Mucosa of descending colon (tissue), 3 donors: ENCODE measurements around the gene ELF5. TPM values are rescaled to one million over a fixed set of nuclear protein-coding genes. Genes with fewer than 3 reads are reported as not detected.
A peak's percentile ranks its signal among the peaks of the same experiment; 100 is the strongest.

Source experiments
- ATAC-seq: fragments of 200-7000 bp; cut with Tn5 transposase; one replicate; pipeline ENCODE4 v1.9.1; 2020; ENCODE audit warnings: mild to moderate bottlenecking, moderate library complexity
- DNase-seq, 3 donors: peaks; one replicate each; pipeline ENCODE4 v3.0.0-alpha.2; 2020
- H3K36me3 ChIP-seq: fragments of 200-600 bp; one replicate; pipeline ENCODE4 v1.8.0; 2021; ENCODE audit warnings: low read depth, mild to moderate bottlenecking
- H3K4me1 ChIP-seq: fragments of 200-600 bp; one replicate; pipeline ENCODE4 v1.8.0; 2021; ENCODE audit warnings: low read depth, mild to moderate bottlenecking
- H3K4me3 ChIP-seq: fragments of 200-600 bp; one replicate; pipeline ENCODE4 v1.8.0; 2021; ENCODE audit warnings: mild to moderate bottlenecking
- H3K9me3 ChIP-seq: fragments of 200-600 bp; one replicate; pipeline ENCODE4 v1.8.0; 2021; ENCODE audit warnings: mild to moderate bottlenecking
- intact Hi-C, 2 donors: fragments of 100-400 bp; cut with DNase I in 1 of 2; cut with micrococcal nuclease in 1 of 2; formaldehyde crosslinking; loops; one replicate each; pipeline versions ENCODE4 v1.11.0 to v1.11.1; 2022; cut with DNase I, micrococcal nuclease
- total RNA-seq, 3 donors: library from RNA; stranded (reverse); fragmentation: NEBNext Ultra II Directional in 2 of 3; extraction: Animal tissue kit (Norgen Biotek cat#: 25700) in 2 of 3; gene quantifications; one replicate each; pipeline versions ENCODE4 v1.2.1 to v1.2.4, GENCODE V29; 2021 to 2023
- TF ChIP-seq, protein P1 (sequence below): fragments of 200-600 bp; IDR thresholded peaks from one replicate; pipeline ENCODE4 v1.8.0; 2022; ENCODE audit warnings: antibody characterized with exemption, mild to moderate bottlenecking
- donor health status: DM: no; HTN: no; CAD: no; lungs with moderate emphysema.
- donor health status: DM: no; HTN: no; CAD: no.
- donor health status: DM: no; HTN: yes; CAD: no.

ELF5 gene
- total RNA-seq, 3 donors from 2014 or later: not detected

DNA sequence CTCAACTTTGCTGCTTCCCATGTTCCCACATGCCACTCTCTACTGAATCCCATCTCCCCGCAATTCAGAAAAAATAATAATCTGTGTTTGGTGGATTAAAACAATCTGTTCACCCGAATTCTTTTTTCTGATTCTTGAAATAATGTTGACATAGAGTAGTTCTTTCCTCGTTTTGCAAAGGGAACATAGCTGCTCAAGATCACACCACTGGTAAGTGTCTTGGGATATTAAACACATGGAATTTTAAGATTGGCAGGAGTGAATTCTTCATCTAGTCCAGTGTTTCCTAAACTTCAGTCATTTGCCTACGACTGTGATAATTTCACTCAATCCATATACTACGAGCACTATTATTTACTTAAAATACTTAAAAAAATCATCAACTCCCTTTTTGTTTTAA, 6.0 kb downstream of the ELF5 start:
- ATAC-seq: no peak
- Histone ChIP-seq H3K4me1 (no peaks in the 10 kb centered on the region), H3K9me3 (no peaks in the 10 kb centered on the region), H3K4me3 (no peak overlapping the region), H3K36me3 (no peaks in the 10 kb centered on the region)
- TF ChIP-seq, protein P1, sequence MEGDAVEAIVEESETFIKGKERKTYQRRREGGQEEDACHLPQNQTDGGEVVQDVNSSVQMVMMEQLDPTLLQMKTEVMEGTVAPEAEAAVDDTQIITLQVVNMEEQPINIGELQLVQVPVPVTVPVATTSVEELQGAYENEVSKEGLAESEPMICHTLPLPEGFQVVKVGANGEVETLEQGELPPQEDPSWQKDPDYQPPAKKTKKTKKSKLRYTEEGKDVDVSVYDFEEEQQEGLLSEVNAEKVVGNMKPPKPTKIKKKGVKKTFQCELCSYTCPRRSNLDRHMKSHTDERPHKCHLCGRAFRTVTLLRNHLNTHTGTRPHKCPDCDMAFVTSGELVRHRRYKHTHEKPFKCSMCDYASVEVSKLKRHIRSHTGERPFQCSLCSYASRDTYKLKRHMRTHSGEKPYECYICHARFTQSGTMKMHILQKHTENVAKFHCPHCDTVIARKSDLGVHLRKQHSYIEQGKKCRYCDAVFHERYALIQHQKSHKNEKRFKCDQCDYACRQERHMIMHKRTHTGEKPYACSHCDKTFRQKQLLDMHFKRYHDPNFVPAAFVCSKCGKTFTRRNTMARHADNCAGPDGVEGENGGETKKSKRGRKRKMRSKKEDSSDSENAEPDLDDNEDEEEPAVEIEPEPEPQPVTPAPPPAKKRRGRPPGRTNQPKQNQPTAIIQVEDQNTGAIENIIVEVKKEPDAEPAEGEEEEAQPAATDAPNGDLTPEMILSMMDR: no peak
- intact Hi-C loops: no loop called here
- no peak for DNase-seq

DNA sequence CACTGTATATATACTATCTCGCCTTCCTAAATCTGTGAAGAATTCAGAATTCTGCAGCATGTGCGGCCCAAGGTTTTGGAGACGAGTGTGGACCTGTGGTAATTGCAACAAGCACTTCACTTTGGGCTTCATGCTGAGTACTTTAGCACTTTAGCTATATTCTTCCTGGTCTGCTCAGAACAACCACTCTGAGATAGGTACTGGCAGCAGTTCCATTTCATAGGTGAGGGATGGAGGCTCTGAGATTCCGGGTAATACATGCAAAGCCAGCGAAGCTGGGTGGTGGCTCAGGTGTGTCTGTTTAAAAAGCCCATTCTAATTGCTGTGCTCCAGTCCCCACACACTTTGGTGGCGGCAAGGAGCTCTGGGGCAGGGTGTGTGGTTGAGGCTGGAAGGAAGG, 6.4 kb downstream of the ELF5 start:
- no peak for ATAC-seq
- Histone ChIP-seq H3K36me3 (no peaks in the 10 kb centered on the region), H3K9me3 (no peaks in the 10 kb centered on the region), H3K4me3 (no peak overlapping the region), H3K4me1 (no peaks in the 10 kb centered on the region)
- TF ChIP-seq, protein P1: no peak
- intact Hi-C loops: no loop called here
- no peak for DNase-seq

DNA sequence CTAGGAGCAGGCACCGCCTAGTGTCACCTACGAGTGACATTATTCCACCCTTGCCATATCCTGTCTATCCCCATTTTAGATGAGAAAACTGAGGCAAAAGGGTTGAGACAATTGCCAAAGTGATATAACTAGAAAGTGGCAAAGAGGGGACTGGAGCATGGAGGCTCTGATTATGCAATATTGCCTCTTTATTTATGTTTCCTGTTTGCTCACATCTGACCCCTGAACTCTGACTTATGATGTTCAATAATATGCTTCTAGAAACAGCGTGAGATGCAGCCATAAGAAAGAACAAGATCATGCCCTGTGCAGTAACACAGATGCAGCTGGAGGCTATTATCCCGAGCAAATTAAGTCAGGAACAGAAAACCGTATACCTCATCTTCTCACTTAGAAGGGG, 7.7 kb downstream of the ELF5 start:
- DNase-seq: no peak
- Histone ChIP-seq H3K9me3 (no peaks in the 10 kb centered on the region), H3K36me3 (no peaks in the 10 kb centered on the region), H3K4me3 (no peak overlapping the region), H3K4me1 (no peaks in the 10 kb centered on the region)
- TF ChIP-seq, protein P1: no peak
- intact Hi-C loops: no loop called here
- ATAC-seq: no peak

DNA sequence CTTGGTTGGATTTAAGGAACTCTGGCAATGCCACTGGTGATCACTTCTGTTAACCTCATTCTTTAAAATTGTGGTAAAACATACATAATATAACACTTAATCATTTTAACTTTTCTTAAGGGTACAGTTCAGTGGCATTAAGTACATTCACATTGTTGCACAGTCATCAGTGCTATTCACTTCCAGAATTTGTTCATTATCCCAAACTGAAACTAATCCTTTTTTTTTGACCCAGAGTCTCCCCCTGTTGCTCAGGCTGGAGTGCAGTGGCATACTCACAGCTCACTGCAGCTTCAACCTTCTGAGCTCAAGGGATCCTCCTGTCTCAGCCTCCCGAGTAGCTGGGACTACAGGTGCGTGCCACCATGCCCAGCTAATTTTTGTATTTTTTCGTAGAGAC, 10.6 kb downstream of the ELF5 start:
- DNase-seq (no peak), ATAC-seq (no peak)
- TF ChIP-seq, protein P1: no peak
- no peak overlapping the region for H3K4me3 ChIP-seq
- intact Hi-C loops: no loop called here
- H3K9me3 ChIP-seq: no peaks in the 10 kb centered on the region
- no peaks in the 10 kb centered on the region for H3K4me1 ChIP-seq
- no peaks in the 10 kb centered on the region for H3K36me3 ChIP-seq

DNA sequence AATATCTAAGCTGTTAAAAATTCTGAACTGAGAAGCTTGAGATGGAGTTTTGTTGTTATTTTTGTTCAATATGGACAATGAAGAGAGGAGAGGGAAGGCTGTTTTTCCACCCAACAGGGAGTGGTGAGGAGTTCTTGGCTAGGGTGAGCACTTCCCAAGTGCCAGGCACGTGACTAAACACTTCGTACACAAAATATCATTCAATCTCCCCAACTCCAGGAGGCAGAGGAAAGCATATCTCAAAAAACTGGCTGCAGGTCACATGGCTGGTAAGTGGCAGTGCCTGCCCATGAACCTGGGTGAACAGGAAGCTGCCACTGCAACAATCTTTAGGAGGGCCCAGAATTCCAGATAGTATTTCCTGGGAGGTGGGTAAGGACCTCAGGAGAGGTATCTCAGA, 11.6 kb downstream of the ELF5 start:
- no peak for ATAC-seq
- Histone ChIP-seq H3K4me3 (no peak overlapping the region), H3K36me3 (no peaks in the 10 kb centered on the region), H3K9me3 (no peaks in the 10 kb centered on the region), H3K4me1 (no peaks in the 10 kb centered on the region)
- TF ChIP-seq, protein P1: no peak
- intact Hi-C loops: no loop called here
- no peak for DNase-seq

DNA sequence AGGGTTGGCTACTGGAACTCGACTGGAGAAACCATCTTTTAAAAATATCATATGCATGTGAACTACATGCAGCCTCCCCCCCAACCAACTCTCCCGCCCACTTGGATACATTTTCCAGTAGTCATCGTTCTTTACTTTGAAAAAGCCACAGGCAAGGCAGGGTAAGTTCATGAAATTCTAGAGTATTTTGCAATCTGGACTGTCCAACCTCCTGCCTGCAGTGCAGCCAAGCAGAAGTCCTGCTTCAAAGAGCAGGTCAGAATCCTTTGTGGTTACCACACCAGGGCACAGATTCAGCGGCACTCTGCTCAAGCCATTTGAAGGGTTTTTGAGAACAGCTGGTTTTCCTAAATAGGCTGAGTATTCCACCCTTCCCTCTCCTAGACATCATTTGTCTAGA, 12.1 kb downstream of the ELF5 start:
- H3K4me3 ChIP-seq: no peak overlapping the region
- DNase-seq (no peak), ATAC-seq (peak; percentile 42)
- intact Hi-C loops: no loop called here
- no peaks in the 10 kb centered on the region for H3K9me3 ChIP-seq
- no peaks in the 10 kb centered on the region for H3K36me3 ChIP-seq
- TF ChIP-seq, protein P1: no peak
- no peaks in the 10 kb centered on the region for H3K4me1 ChIP-seq
